KBM-7 (cell line): ENCODE data around the gene OR1E2.
"Not testable (repeated sequence)": the region's sequence is repeated elsewhere in the genome, so short reads cannot be mapped to it uniquely, and the experiment has no call there.

ENCODE experiments used
- DNase-seq: peaks from one replicate; pipeline ENCODE4 v3.0.0-alpha.2; 2015
- in situ Hi-C: fragments of 300-500 bp; cut with MboI; formaldehyde crosslinking; loops from 2 replicates; pipeline ENCODE4 v1.14.3; 2020; ENCODE audit warnings: low sequenced_read_pairs, low pct_unique_long_range_greater_than_20kb, mixed read lengths

OR1E2 gene

DNA sequence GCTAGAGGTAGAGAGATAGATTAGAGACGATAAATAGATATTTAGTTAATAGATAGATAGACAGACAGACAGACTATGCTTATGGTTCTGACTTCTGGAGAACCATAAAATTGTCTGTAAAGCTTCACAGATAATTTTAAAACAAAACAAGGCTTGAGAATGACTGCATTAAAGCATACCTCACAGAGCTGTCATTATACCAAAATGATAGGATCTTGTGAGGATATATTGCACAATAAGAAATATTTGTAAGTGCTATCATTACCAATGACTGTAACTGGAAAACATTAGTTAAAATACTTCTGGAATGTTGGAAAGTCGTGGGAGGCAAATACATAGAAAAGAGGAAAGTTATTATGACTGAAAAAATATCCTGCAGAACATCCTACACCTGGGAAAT, 31.9 kb downstream of the OR1E2 start:
- in situ Hi-C loops, result no loop called here
- DNase-seq, result no peak

DNA sequence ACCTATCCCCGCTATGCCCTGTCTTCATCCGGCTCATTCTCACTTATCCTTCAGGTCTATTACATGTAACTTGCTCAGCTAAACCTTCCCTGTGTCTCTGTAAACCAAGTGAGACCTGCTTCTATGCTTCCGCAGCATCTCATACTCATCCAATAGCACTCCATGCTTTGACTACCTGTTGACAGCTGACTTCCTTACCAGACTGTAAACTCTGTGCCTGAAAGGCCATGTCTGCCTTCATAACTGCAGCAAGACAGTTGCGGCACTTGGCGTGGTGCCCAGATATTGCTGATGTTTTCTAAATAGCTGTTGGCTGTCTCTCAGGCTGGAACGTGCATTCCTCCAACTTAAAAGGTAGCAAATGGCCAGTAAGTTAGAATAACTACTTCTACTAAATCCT, 33.6 kb downstream of the OR1E2 start:
- no peak for DNase-seq
- in situ Hi-C loops, result no loop called here

DNA sequence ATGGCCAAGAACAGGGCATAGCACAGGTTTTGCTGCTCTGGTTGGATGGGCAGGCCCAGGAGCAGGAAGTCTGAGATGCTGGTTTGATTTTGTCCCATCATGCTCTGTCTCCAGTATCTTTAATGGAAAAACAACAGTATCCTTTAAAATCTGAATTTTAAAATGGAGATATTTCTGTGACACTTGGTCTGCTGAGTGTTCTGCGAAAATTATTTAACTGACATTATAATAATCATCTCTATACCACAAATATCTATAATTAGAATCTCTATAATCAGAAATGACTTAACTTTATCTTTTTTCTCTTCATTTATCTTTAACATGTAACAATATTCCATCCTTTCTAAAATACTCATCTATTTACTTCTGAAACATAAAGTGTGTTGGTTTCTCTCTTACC, 35.3 kb downstream of the OR1E2 start, which contains the start of gene OR1E1:
Gene OR1E1, minus strand, starts transcription at position 101 of the 400 bp plus-strand sequence. Its CDS starts 0 bp downstream, at position 101.
- in situ Hi-C loops, result no loop called here
- no peak for DNase-seq

DNA sequence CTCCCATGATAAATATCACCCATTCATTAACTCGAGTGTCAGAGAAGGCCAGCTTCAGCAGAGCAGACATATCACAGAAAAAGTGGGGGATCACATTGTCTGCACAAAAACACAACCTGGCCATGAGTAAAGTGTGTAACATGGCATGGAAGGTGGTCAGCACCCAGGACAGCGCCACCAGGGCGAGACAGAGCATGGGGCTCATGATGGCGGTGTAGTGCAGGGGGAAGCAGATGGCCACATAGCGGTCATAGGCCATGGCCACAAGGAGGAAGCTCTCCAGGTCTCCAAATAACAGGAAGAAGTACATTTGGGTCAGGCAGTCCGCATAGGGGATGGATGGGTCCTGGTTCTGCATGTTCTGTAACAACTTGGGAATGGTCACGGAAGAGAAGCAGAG, 35.8 kb downstream of the OR1E2 start:
- peak; percentile 26 for DNase-seq
- in situ Hi-C loops, result not testable (repeated sequence)

DNA sequence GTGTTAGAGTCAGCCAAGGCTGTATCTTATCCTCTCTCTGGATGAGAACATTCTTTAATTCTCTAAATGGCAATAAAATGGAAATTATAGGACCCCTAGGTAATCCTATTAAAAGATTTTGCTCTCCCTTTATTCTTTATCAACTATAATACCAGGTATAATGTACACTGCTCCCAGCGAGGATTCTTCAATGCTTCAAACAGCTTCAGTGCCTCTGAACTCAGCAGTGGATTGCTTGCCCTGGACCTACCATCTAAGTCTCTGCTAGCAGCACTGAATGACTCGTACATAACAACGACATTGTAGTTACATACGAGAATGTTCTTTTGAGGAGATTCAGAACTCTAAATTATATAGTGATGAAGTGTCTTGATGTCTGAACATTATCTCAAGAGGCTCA, 43.9 kb downstream of the OR1E2 start:
- in situ Hi-C loops, result no loop called here
- no peak for DNase-seq

DNA sequence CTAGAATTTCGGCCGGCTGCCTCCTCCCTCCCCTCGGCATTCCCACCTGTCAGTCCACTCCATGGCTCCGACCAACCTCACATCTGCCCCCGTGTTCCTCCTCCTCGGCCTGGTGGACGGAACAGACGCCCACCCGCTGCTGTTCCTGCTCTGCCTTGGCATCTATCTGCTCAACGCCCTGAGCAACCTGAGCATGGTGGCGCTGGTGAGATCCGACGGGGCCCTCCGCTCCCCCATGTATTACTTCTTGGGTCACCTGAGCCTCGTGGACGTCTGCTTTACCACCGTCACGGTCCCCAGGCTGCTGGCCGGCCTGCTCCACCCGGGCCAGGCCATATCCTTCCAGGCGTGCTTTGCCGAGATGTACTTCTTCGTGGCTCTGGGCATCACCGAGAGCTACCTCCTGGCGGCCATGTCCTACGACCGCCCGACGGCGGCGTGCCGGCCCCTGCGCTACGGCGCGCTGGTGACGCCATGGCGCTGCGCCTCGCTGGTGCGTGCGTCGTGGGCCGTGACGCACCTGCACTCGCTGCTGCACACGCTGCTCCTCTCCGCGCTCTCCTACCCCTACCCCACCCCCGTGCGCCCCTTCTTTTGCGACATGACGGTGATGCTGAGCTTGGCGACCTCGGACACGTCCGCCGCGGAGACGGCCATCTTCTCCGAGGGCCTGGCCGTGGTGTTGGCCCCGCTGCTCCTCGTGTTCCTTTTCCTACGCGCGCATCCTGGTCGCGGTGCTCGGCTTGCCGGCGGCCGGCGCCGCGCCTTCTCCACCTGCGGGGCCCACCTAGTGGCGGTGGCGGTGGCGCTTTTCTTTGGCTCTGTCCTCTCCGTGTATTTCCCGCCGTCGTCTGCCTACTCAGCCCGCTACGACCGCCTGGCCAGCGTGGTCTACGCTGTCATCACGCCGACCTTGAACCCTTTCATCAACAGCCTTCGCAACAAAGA, 47.5 kb downstream of the OR1E2 start, which contains the start of gene OR3A2:
Gene OR3A2, minus strand, starts transcription at position 440 of the 948 bp plus-strand sequence.
- DNase-seq, result no peak
- in situ Hi-C loops, result no loop called here
